Kidney epithelial cell (primary cell): ENCODE results near the gene RHAG. TPM values are rescaled to one million over a fixed set of nuclear protein-coding genes. Genes with fewer than 3 reads are reported as not detected.

Experiments used
- DNase-seq: peaks from one replicate; pipeline ENCODE4 v3.0.0-alpha.2; 2010; ENCODE audit warnings: low read depth
- H3K27me3 ChIP-seq: 2 replicates; pipeline ENCODE4 v1.6.0; 2011; ENCODE audit warnings: low read length; ENCODE audit not compliant: control insufficient read depth, insufficient read depth
- H3K36me3 ChIP-seq: 2 replicates; pipeline ENCODE4 v1.5.1; 2011; ENCODE audit warnings: low read length; ENCODE audit not compliant: control insufficient read depth, insufficient read depth
- H3K4me3 ChIP-seq: 2 replicates; pipeline ENCODE4 v1.5.1; 2011; ENCODE audit warnings: low read depth, mild to moderate bottlenecking, control low read depth, low read length
- CTCF ChIP-seq: IDR thresholded peaks from 2 replicates; pipeline ENCODE4 v1.5.1; 2011; ENCODE audit warnings: mild to moderate bottlenecking, moderate library complexity, low read length, control low read depth, inconsistent platforms; ENCODE audit not compliant: insufficient read depth, poor library complexity, severe bottlenecking
- total RNA-seq: library from RNA; depleted of rRNA; stranded (reverse); fragments of >200 nt; gene quantifications from 2 replicates; pipeline ENCODE4 v1.2.3, GENCODE V29; 2015

The RHAG gene
- total RNA-seq, 1 donor from 2014 or later: not detected

GRCh38 chr6:49564552-49564951 lies 72.1 kb downstream of the RHAG start:
- Histone ChIP-seq H3K27me3 (no peaks in the 10 kb centered on the region), H3K36me3 (no peaks in the 10 kb centered on the region), H3K4me3 (no peak overlapping the region)
- no peak for TF ChIP-seq CTCF
- DNase-seq: no peak

- no peak for DNase-seq
- no peaks in the 10 kb centered on the region for H3K27me3 ChIP-seq
- TF ChIP-seq CTCF: no peak
- H3K4me3 ChIP-seq: no peak overlapping the region
- no peaks in the 10 kb centered on the region for H3K36me3 ChIP-seq
These were observed 73.4 kb downstream of the RHAG start for GRCh38 chr6:49563006-49563886.

GRCh38 chr6:49558238-49558637 lies 78.4 kb downstream of the RHAG start:
- Histone ChIP-seq H3K36me3 (no peaks in the 10 kb centered on the region), H3K27me3 (no peaks in the 10 kb centered on the region), H3K4me3 (no peak overlapping the region)
- no peak for DNase-seq
- no peak for TF ChIP-seq CTCF

- H3K36me3 ChIP-seq: no peaks in the 10 kb centered on the region
- no peak for DNase-seq
- H3K27me3 ChIP-seq: no peaks in the 10 kb centered on the region
- TF ChIP-seq CTCF: no peak
- H3K4me3 ChIP-seq: no peak overlapping the region
These were observed 79.5 kb downstream of the RHAG start for GRCh38 chr6:49557177-49557576.

GRCh38 chr6:49556429-49556837 lies 80.2 kb downstream of the RHAG start:
- H3K27me3 ChIP-seq: no peaks in the 10 kb centered on the region
- peak; percentile 85 for DNase-seq
- no peak for TF ChIP-seq CTCF
- no peak overlapping the region for H3K4me3 ChIP-seq
- no peaks in the 10 kb centered on the region for H3K36me3 ChIP-seq

- Histone ChIP-seq H3K36me3 (no peaks in the 10 kb centered on the region), H3K27me3 (no peaks in the 10 kb centered on the region), H3K4me3 (no peak overlapping the region)
- no peak for DNase-seq
- no peak for TF ChIP-seq CTCF
These were observed 80.7 kb downstream of the RHAG start for GRCh38 chr6:49555951-49556350.
